ENCODE data around the gene HSD11B1L. TPM values are rescaled to one million over a fixed set of nuclear protein-coding genes. Genes with fewer than 3 reads are reported as not detected.

The HSD11B1L gene
- total RNA-seq, 4 donors from 2014 or later, result 7.3 to 30.4 (median 15.8) TPM

DNA sequence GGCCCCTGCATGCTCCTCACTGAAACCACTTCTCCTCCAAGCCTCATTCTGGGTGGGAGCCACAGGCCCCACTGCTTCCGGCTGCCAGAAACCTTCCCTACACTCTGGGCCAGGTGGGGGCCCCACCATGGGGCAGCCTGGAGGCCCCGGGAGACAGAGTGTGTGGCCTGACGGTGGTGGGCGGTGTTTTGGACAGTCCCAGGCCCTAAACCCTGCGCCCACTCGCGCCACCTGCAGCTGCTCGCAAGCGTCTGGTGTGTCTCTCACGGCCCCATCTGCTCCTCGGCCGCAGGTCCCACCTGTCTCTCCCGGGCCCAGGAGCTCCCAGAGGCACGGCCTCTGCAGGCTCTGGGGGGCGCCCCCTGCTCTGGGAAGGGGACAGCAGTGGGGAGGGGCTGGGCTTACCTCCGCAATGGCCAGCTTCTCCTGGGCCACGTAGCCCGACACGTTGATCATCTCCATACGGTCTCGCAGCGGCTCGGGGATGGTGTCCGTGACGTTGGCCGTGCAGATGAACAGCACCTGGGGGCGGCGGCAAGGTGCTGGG is 14.9 kb downstream of the HSD11B1L start:
- Histone ChIP-seq H3K27ac (no peak overlapping the region), H3K9me3 (no peaks in the 10 kb centered on the region), H3K36me3 (peaks cover 55 to 72% of the 10 kb centered on the region in 2 donors), H3K4me1 (peaks cover 9 to 12% of the 10 kb centered on the region in 2 donors), H3K4me3 (replicated peaks in 1 of 3) (no peak overlapping the region), H3K27me3 (no peaks in the 10 kb centered on the region)
- whole genome bisulfite sequencing, 2 donors, result 94 to 97% methylated on average over 14 to 28 of the region's 28 CpGs
- no peak for TF ChIP-seq POLR2A (IDR thresholded peaks at IDR 0.05)
- TF ChIP-seq, protein P1, sequence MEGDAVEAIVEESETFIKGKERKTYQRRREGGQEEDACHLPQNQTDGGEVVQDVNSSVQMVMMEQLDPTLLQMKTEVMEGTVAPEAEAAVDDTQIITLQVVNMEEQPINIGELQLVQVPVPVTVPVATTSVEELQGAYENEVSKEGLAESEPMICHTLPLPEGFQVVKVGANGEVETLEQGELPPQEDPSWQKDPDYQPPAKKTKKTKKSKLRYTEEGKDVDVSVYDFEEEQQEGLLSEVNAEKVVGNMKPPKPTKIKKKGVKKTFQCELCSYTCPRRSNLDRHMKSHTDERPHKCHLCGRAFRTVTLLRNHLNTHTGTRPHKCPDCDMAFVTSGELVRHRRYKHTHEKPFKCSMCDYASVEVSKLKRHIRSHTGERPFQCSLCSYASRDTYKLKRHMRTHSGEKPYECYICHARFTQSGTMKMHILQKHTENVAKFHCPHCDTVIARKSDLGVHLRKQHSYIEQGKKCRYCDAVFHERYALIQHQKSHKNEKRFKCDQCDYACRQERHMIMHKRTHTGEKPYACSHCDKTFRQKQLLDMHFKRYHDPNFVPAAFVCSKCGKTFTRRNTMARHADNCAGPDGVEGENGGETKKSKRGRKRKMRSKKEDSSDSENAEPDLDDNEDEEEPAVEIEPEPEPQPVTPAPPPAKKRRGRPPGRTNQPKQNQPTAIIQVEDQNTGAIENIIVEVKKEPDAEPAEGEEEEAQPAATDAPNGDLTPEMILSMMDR (IDR thresholded peaks at IDR 0.05), result no peak
- intact Hi-C loops (cut with DNase I), result loop anchor here (10.0 kb wide), 1 partner anchor 71 kb away; the partner anchor contains the start of genes SAFB and SAFB2
- DNase-seq, result no peak

DNA sequence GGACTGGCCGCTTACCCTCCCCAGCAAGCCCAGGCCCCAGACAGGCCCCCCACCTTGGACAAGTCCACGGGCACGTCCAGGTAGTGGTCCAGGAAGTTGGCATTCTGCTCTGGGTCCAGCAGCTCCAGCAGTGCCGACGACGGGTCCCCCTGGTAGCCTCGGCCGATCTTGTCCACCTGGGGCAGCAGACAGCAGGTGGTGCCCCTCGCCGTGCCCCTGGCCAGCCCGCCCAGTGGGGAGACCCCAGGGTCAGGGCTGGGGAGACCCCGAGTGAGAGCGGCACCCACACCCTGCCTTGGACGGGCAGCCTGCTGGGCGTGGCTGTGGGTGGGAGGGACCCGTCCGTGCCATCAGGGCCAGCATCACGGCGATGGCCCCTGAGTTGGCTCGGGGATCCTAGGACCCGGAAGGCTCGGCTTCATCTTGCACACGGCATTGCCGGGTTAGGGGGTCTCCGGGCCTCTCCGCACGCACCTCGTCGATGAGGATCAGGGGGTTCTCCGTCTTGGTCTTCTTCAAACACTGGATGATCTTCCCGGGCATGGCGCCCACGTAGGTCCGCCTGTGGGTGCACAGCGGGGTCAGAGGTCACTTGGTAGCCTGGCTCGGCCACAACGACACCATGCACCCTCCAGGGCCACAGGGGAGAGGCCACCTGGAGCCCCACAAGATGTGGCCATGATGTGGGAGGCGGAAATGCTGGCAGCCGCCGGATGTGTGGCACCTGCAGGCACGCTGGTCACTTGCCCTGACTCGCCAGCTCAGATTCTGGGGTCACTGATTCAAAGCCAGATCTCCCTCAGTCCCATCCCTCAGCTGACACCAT is 15.6 kb downstream of the HSD11B1L start:
- no peaks in the 10 kb centered on the region for H3K9me3 ChIP-seq
- peaks cover 55 to 73% of the 10 kb centered on the region in 2 donors for H3K36me3 ChIP-seq
- no peak for TF ChIP-seq POLR2A (IDR thresholded peaks at IDR 0.05)
- TF ChIP-seq, protein P1 (IDR thresholded peaks at IDR 0.05), result no peak
- peaks cover 4 to 6% of the 10 kb centered on the region in 2 donors for H3K4me1 ChIP-seq
- WGBS, 2 donors, result 90 to 94% methylated on average over 26 to 27 of the region's 42 CpGs
- no peak overlapping the region for H3K4me3 ChIP-seq (replicated peaks in 1 of 3)
- no peak overlapping the region for H3K27ac ChIP-seq
- DNase-seq, result no peak
- intact Hi-C loops (cut with DNase I), result loop anchor here (10.0 kb wide), 1 partner anchor 72 kb away; the partner anchor contains the start of genes SAFB and SAFB2
- no peaks in the 10 kb centered on the region for H3K27me3 ChIP-seq

DNA sequence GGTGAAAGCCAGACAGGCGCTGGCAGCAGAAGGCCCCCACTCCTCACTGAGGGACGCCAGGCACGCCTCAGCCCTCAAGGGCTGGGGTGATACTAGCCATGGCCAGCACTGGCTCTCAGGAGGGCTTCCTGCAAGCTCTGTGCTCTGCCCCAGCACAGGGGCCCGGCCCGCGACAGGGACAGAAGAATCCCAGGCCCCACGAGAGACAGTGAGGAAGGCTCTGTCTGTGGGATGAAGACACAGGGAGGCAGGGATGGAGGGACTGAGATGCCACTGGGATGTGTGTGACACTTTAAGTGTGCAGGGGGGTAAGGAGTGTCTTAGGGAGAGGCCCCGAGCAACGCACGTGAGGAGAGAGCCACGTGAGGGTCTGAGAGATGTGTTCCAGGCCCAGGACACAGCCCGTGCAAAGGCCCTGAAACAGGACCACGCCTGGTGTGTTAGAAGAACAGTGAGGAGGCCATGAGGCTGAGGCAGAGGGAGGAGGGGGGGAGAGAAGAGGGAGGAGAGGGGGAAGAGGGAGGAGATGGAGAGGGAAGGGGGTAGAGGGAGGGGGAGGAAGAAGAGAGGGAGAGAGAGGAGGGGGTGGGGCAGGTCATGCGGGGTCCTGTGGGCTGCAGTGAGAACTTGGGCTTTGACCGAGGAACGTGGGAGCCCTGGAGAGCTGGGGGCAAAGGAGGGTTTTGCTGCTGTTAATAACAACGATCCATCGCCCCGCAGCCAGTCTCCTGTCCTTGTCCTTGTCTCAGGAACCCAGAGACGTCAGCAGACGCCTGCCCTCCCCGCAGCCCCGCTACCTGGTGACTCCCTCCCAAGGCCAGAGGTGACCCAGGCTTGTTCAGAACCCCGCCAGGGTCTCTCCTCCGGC is 16.4 kb downstream of the HSD11B1L start:
- TF ChIP-seq, protein P1 (IDR thresholded peaks at IDR 0.05), result no peak
- no peak for TF ChIP-seq POLR2A (IDR thresholded peaks at IDR 0.05)
- Histone ChIP-seq H3K36me3 (peaks cover 50 to 68% of the 10 kb centered on the region in 2 donors), H3K4me3 (replicated peaks in 1 of 3) (no peak overlapping the region), H3K27ac (no peak overlapping the region), H3K9me3 (no peaks in the 10 kb centered on the region), H3K27me3 (no peaks in the 10 kb centered on the region), H3K4me1 (no peaks in the 10 kb centered on the region)
- 86 to 89% methylated on average over 22 to 23 of the region's 25 CpGs for WGBS, 2 donors
- no peak for DNase-seq
- intact Hi-C loops (cut with DNase I), result loop anchor here (10.0 kb wide), 1 partner anchor 72 kb away; the partner anchor contains the start of genes SAFB and SAFB2

DNA sequence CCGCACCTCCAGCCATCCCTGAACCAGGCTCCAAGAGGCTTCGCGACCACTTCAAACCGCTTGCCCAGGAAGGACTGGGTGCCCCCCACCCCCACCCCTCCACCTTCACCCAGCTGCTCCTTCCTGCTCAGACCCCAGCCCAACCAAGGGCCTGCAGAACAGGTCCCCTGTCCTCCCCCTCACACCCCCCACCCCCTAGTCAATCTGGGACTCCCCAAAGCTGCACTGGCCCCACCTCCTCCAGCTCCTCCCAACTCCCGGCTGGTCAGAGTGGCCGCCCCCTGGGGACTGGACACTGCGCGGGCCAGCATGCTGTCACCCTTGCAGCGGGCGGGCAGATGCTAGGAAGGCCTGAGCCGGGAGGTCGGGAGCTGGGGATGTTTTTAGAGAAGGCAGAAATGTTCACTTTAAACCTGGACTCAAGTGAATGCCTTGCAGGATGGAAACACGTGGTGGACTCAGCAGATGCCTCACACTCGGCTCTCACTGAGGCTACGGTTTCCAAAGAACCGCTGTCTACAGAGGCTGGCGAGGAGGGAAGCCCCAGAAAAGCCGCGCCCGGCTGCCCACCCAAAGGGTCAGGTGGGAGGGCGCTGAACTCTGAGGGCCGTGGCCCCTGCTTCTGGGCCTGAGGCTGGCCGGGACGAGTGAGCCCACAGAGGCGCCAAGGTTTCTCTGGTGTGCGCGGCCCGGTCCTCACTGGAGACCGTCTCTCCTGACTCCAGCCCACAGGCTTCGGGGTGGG is 17.2 kb downstream of the HSD11B1L start:
- H3K9me3 ChIP-seq, result no peaks in the 10 kb centered on the region
- intact Hi-C loops (cut with DNase I), result loop anchor here (10.0 kb wide), 1 partner anchor 73 kb away; the partner anchor contains the start of genes SAFB and SAFB2
- no peaks in the 10 kb centered on the region for H3K4me1 ChIP-seq
- no peak for DNase-seq
- no peaks in the 10 kb centered on the region for H3K27me3 ChIP-seq
- 86% methylated on average over 18 to 28 of the region's 30 CpGs for WGBS, 2 donors
- H3K36me3 ChIP-seq, result peaks cover 44 to 61% of the 10 kb centered on the region in 2 donors
- no peak for TF ChIP-seq POLR2A (IDR thresholded peaks at IDR 0.05)
- TF ChIP-seq, protein P1 (IDR thresholded peaks at IDR 0.05), result no peak
- no peak overlapping the region for H3K27ac ChIP-seq
- H3K4me3 ChIP-seq (replicated peaks in 1 of 3), result no peak overlapping the region
